Fibroblast of skin of left quadriceps (primary cell): ENCODE measurements around the gene CHAC1.

Source experiments
- DNase-seq, 2 experiments: peaks; one replicate each; pipeline ENCODE4 v3.0.0-alpha.2; 2013; ENCODE audit warnings: low read depth in 2 of 2

CHAC1 gene, protein sequence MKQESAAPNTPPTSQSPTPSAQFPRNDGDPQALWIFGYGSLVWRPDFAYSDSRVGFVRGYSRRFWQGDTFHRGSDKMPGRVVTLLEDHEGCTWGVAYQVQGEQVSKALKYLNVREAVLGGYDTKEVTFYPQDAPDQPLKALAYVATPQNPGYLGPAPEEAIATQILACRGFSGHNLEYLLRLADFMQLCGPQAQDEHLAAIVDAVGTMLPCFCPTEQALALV

DNA sequence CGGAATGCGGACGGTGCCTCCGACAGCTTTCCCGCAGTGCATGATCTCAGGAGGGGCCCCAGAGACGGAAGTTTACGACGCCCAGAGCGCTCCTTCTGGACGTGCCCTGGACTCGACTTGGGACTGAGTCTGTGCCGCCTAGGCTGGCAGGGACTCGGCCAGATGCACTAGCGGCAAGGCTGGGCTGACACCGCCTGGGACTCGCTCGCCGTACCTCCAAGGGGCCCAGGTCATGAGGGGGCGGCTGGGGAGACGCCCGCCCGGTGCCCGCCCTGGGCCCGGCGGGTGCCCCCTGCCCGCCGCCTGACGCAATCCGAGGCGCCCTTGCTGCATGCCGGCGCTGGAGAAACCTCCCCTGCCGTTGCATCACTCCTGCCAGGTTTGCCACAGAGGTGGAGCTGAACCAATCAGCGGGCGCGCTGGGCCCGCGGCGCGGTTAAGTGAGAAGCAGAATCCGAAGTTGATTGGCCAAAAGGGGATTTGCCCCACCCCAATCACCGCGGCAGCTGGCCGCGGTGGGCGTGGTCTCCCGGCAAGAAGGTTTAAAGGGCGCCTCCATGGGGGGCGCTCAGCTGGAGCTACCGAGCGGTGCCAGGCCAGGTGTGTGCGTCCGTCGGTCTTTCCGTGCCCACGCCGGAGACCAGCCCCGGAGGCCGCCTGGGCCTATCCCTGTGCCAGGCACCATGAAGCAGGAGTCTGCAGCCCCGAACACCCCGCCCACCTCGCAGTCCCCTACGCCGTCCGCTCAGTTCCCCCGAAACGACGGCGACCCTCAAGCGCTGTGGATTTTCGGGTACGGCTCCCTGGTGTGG, at the start of gene CHAC1:
Gene CHAC1 (plus strand): TSS at position 571 of the 812 bp plus-strand sequence. CDS start 113 bp downstream, at position 684.
- DNase-seq = peak; percentile 96

DNA sequence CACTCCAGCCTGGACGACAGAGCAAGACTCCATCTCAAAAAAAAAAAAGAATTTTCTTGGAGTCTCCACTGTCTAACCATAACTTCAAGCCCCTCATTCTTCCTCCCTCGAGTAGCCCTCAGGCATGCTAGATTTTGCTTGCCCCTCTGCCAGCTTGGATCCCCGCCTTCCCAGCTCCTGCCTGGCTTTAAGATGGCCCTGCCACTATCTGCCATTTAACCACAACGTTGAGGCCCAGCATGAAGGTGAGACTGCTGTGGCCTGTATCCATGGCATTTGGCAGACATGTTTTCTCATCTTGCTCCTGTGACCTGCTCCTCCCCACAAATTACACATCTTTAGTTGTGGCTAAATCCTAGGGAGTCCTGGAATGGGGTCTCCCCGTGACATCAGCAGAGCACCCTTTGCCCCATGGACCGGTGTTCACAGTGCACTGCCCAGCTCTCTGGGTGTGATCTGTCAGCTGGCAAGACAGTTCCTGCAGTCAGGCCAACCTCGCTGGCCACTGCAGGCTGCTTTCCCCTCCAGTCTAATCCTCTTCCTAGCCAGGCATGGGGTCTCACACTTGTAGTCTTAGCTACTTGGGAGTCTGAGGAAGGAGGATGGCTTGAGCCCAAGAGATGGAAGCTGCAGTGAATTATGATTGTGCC, 48.6 kb upstream of the CHAC1 start:
- DNase-seq = no peak

DNA sequence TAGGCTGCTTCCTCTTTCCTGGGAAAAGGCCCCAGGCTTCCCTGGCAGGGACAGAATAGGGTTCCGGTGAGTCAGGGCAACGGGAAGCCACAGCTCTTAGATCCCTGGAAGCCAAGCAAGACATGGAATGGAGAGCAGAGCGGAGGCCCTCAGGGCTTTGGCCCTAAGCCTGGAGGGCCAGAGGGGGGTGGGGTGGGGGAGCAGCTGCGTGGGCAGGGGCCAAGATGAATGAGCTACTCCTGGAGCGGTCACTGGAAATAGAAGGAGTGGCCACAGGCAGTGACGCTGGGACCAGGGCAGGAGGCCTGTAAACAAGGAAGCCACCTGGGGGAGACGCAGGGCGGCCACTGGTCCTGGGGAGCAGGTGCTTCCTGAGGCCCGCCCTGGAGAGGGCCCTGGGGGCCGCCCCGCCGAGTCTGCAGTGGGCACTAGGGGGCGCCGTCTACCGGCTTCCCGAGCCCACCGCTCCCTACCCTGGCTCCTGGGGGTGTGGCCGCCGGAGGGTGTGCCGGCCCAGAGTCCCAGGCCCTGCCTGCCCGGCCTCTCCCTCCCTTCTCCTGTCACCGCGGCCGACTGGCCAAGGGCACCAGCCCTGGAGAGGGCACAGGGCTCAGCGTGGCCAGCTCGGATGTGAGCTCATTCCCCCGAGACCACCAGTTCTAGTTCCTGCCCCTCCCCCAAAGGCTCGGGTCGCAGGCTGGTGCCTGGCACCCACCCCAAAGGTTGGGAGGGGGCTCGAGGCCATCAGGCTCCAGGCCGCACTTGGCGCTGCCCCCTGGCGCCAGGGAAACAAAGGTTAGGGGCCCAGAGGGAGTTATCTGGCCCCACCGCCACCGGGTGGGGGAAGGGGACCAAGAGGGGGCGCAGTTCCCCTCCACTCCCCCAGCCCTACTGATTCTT, 46.9 kb upstream of the CHAC1 start:
- DNase-seq = peak; percentile 56 to 60

DNA sequence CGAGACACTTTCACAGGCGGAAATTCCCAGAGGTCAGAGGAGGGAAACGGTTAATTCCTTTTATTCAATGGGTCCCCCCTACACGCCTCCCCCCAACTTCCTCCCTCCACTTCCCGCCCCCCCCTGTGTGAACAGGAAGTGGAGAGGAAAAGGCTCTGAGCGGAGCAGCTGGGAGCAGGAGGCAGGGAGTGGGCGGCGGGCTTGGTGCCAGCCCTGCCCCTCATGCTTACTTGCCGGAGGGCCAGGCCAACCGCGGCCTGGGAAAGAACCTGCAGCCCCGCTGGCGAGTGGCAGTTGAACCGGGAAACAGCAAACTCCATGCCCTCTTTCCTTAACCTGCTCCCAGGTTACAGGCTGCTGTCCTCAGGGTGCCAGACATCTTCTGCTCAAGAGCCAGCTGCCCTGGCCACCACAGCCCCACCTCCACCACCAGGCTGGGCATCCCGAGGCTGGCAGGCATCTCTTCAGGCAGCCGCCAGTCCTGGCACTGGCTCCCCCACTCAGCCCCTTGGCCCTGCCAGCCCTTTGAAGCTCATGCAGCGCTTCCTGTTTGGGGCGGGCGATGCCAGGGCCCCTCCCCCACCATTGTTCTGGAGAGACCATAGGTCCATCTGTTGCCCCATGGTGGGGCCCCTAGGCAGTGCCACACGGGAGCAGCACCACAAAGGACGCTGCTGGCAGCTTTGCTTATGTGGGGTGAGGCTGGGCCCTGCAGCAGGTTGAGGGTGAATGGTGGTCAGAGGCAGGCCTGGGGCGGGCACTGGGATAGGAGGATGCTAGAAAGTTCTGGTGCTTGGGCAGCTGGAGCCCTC, 46.1 kb upstream of the CHAC1 start:
- no peak for DNase-seq

DNA sequence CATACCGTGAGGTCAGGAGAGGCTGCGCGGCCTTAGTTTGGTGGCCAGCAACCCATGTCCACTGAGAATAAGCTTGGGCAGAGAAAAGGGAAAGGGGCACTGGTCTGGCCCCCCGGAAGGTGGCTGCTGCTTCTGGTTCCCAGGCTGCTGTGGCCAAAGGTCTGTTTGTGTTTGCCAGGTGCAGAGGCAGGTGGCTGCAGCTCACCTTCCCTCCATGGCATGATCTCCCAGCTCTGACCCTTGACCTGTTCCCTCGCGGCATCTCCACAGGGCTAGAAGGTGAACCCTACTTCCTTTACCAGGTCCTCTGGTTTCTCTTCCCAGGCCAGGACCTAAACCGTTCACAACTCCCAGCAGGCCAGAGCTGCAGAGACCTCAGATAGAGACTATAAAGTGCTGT, 45.2 kb upstream of the CHAC1 start:
- DNase-seq = no peak

DNA sequence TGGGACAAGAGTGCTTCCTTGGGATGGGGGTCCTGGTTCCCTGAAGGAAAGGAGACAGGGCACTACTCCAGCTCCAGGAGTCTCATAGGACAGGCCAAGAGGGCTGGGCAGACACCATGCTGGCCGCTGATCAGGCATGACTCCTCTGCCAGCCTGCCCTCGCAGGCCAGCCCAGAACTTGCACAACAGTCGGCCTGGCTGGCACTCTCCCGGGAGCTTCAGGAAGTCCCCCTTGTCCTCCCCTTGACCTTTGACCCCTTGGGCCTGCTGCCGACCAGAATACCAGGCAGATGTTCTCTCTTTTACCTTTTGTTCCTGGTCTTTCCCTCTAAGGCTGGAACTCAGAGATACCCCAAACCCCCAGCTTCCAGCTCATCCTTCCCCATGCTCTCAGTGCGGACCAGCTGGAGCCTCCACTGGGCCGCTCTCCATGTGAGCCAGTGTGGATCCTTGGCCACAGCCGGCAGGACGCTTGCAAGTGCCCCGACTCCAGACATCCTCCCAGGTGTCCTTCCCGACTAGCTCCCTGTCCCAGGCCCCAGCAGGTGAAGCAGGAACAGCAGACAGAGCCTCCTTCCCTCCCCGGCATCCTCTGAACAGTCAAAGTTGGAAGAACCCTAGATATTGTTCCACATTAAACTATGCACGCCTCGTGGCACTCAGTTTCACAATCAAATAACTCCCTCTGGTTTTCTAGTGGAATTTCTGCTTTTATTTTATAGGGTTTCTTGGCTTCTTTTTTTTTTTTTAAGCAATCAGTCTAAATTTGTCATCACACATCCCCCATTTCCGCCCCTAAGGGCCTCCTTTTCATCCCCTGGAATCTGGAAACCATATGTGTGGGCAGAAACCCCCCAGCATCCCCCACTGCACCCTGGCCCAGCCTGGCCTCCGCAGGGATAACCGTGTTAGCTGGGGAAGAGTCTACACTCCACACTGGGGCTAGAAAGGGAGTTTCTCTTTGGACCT, 43.3 kb upstream of the CHAC1 start:
- DNase-seq = peak; percentile 85

DNA sequence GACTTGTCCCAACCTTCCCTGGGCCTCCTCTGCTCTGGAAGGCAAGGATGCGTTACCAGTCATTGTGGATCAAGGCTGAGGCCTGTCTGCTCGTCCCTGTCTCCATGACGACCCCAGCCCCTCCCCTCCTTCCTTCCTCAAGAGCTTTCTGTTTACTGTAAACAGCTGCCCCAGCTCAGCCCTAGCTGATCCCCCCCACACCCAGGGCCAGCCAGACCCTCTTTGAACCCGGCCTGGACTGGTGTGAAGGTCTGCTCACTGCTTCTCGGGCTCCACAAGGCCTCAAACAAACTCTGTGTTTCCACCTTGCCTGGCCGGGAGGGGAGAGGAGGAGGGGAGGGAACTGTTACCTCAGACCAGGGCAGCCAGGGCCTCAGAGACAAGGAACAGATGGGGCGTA, 42.1 kb upstream of the CHAC1 start:
- DNase-seq = no peak

DNA sequence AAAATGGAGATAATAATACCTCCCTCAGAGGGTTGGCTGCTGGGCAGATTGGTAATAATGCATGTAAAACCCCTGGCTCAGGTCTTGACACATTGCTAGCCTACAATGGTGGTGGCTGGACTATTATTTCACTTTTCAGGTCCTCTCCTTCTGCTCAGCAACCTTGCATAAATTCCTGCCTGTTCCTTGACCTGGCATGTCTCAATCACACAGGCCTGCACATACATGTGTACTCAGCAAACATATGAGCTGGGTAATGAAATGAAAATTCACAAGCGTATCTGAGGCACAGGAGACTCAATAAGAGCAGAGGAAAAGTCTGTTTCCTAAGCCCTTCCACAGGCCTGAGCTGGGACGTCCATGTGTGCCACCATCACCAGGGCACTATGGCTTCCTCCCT, 41.6 kb upstream of the CHAC1 start:
- DNase-seq = no peak

DNA sequence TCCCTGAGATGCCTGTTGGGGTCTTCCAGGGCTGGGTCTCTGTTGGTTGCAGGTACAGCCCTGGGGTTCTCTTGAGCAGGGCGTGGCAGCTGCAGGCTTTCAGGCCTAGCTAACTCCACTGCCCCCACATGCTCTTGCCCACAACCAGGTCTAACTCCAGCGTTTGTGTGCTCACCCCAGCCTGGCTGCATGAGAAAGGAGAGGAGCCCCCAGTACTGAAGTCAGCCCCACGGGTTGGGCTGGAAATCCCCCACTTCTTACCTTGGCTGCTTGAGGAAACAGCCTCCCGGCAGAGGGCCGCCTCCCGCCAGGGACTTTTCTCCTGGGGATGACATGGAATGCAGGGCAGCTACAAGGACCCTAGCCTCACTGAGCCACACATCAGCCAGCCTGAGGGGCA, 40.8 kb upstream of the CHAC1 start:
- no peak for DNase-seq

DNA sequence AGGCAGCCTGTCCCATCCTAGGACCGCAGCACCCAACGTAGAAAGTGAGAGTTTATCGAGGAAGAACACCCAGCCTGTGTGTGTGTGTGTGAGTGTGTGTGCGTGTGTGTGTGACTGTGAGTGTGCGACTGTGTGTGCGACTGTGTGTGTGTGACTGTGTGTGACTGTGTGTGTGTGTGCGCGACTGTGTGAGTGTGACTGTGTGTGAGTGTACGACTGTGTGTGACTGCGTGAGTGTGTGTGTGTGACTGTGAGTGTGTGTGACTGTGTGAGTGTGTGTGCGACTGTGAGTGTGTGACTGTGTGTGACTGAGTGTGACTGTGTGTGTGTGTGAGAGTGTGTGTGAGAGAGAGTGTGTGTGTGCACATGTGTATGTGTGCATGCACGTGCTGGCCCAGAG, 39.3 kb upstream of the CHAC1 start:
- no peak for DNase-seq

DNA sequence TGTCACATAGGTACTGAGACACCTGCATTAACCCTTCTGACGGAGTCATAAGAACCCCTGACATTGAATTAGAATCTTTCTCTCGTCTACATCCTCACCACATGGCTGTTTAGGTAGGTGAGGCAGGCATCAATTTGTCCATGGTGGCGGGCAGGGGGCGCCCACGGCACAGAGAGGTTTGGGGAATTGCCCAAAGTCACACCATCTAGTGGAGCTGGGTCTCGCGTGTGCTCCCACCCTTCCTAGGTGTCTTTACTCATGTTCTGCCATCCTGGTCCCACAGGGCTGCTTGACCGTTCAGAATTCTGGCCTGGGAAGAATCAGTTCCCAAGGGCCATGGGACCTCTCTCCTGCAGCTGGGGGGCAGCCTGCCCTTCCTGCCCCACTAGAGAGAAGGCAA, 38.8 kb upstream of the CHAC1 start:
- no peak for DNase-seq

DNA sequence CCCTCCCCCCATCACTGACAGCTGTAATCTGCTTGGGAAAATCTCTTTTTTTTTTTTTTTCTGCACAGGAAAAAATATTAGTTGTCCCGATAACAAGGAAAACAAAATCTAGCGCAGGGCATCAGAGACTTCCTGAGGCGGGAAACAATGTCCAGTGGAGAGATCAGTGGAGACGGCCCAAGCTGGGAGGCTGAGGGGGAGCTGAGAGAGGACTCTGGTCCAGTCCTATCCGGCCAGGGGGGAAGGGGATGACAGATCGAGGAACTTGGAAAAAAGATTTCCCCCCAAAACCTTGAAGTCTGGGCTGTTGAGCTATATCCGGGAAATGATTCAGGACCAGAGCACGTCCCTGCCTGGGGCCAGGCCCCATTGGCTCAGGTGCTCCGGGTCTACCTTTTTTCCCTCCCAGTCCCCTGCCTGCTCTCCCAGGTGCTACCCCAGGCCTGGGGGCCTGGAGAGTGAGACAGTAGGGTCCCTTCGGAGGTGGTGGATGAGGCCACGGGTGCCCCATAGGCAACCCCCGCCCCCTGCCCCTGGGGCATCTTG, 38.1 kb upstream of the CHAC1 start:
- DNase-seq = no peak

DNA sequence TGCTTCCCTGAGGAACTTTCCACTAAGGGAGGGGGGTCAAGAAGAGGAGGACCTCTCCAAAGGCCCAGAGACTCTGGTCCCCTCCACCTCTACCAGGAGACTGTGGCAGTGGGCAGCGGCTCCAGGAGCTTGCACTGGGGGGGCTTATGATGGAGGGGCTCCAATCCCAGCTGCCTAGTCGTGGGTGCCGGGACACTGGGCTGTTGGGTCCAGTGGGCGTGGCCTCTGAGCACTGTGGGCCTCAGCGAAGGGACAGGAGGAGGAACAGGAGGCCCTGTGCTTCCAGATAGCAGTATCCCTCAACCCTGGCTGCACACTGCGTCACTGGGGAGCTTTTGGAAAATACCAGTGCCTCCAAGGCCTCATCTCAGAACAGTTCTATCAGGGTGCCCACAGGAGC, 37.6 kb upstream of the CHAC1 start:
- no peak for DNase-seq

DNA sequence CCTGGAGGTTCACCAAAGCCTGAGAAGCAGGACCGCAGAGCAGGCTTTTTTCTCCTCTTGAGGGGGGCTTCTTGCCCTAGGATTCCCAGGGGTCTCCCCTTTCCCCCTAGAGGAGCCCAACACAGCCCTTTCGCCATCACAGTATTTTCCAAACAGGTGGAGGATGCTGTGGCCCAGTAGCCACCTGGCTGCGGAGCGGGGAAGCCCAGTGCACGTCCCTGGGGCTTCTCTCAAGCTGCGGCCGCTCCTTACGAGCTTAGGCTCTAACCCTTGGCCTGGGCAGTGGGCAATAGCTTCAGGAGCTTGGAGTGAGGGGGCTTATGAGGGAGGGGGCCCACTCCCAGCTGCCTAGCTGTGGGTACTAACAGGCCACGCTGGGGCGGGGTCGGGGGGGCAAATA, 35.7 kb upstream of the CHAC1 start:
- no peak for DNase-seq

DNA sequence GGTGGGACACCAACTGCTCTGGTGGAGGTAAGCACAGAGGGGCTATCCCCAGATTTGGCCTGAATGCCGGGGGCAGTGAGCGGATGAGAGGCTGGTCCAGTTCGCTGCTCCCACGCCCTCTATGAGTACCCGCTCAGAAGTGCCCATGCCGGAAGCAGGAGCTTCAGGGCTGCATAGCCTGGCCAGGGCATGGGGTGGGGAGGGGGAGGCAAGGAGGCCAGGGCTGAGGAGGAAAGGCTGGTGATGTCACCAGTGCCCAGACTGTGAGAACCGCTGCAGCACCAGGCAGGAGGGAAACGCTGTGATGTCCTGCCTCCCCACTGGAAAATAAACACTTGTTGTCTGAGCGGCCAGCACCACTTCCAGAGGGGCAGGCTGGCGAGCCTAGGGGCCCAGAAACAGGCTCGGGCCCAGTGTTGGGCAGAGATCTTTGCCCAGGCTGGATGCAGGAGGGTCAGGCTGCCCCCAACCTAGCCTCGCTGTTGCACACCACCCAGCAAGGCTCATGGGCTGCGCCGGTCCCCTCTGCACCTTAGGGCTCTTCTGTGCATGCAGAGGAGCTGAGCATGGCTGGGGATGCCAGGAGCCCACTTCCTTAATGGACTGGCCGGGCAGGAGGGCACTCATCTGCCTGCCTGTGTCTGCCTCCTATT, 35.0 kb upstream of the CHAC1 start:
- DNase-seq = no peak

DNA sequence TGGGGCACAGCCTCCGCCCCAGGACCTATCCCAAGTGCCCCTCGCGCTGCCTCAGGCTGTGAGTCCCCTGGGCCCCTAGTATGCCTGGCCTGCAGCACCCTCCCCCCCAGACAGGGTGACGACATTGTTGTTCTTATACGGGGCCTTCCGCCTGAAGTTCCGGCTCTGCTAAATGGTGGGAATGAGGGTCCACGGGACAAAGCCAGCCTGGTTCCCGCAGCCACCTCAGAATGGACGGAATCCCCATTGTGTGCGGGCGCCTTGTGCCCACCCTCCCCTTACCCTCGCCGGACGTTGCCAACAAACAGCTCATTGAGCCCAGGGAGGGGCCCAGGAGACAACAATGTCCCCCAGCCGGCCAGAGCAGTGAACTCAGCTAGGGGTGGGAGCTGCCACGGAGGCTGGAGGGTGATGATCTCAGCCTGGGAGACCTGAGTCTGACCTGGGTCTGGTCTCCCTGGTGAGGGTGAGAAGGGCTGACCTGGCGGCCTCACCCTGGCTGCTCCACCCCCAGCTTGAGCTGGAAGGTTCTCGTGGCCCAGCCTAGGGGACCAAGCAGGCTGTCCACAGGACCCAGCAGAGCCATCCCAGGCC, 34.4 kb upstream of the CHAC1 start:
- no peak for DNase-seq

DNA sequence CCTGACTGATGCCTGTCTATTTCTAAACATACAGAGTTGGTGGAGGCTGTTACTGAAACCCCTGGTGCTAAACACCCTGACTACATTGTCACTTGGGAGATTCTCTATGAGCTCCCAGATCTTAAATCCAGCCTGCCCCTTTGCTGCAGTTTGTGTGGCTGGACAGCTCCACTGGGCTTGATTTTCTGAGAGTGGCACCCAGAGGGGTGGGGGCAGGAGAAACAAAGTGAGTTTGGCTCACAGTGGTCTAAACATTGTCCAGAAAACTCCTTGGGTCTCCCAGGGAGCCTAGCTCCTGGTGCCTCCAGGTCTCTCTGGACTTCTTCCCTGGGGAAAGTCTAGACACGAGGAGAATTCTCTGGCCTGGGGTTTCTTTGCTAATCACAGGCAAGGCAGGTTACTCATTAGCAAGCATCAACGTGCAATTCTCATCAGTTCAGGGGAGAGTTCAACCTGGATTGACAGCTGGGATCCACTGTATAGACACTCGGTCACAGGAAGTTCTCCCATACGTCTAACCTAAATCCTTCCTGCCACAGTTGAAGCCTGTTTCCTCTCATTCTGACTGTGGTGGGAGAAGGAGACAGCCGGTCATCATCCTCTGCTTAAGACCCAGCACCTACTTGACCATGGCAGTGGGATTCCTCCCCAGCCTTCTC, 31.2 kb upstream of the CHAC1 start:
- no peak for DNase-seq

DNA sequence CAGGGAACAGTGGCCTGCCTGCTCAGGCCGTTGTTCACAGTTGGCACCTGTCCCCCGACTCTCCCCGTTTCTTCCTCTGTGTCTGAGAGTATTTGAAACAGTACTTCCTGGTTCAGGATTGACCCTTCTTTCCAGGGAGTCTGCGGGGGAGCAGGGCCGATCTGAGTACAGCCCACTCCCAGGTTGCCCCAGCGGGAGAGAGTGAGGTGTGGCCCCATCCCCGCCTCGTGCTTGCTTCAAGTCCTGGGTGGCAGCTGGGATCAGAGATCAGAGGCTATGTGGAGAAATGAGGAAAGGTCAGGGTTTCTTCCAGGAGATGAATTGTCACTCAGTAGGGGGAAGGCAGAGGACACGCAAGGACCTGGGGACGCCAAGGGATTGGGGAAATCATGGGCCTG, 30.7 kb upstream of the CHAC1 start:
- no peak for DNase-seq
